Neural crest cell (in vitro differentiated cells): ENCODE data around the gene SMPDL3B. TPM values are rescaled to one million over a fixed set of nuclear protein-coding genes. Genes with fewer than 3 reads are reported as not detected.

Experiments
- DNase-seq: peaks from one replicate; pipeline ENCODE4 v3.0.0; 2021; ENCODE audit warnings: low read depth, mixed read lengths, low spot score
- H3K27ac Mint-ChIP-seq: one replicate; pipeline ENCODE4 v1.8.0; 2021; ENCODE audit warnings: mild to moderate bottlenecking, mixed read lengths; ENCODE audit not compliant: unreplicated experiment
- H3K27me3 Mint-ChIP-seq: 2 replicates; pipeline ENCODE4 v1.8.0; 2021; ENCODE audit warnings: low read depth, mild to moderate bottlenecking, mixed read lengths
- H3K36me3 Mint-ChIP-seq: 2 replicates; pipeline ENCODE4 v1.8.0; 2021; ENCODE audit warnings: low read depth, mild to moderate bottlenecking, mixed read lengths
- H3K4me1 Mint-ChIP-seq: 2 replicates; pipeline ENCODE4 v1.8.0; 2021; ENCODE audit warnings: mixed read lengths
- H3K4me3 Mint-ChIP-seq: one replicate; pipeline ENCODE4 v1.8.0; 2021; ENCODE audit warnings: mild to moderate bottlenecking, mixed read lengths
- H3K9me3 Mint-ChIP-seq: 2 replicates; pipeline ENCODE4 v1.8.0; 2021; ENCODE audit warnings: mixed read lengths
- CTCF ChIP-seq: fragments of 200-600 bp; sonication (generic); conservative IDR thresholded peaks from 2 replicates; pipeline ENCODE4 v1.5.0; 2021; ENCODE audit warnings: antibody characterized with exemption, mild to moderate bottlenecking
- total RNA-seq: library from RNA; stranded (reverse); gene quantifications from 2 replicates; pipeline ENCODE4 v1.2.1, GENCODE V29; 2021

Gene SMPDL3B
- total RNA-seq, 1 donor from 2014 or later: not detected

GRCh38 chr1:27887215-27888021, 47.4 kb upstream of the SMPDL3B start:
- TF ChIP-seq CTCF: no peak
- H3K9me3 Mint-ChIP-seq: no peaks in the 10 kb centered on the region
- no peak overlapping the region for H3K27ac Mint-ChIP-seq
- no peak for DNase-seq
- H3K36me3 Mint-ChIP-seq: peaks cover 12% of the 10 kb centered on the region
- no peaks in the 10 kb centered on the region for H3K4me1 Mint-ChIP-seq
- H3K27me3 Mint-ChIP-seq: no peaks in the 10 kb centered on the region
- H3K4me3 Mint-ChIP-seq: no peak overlapping the region

- peaks cover 16% of the 10 kb centered on the region for H3K36me3 Mint-ChIP-seq
- H3K4me1 Mint-ChIP-seq: peaks cover 4% of the 10 kb centered on the region
Measured at GRCh38 chr1:27889506-27889905, 45.3 kb upstream of the SMPDL3B start.

GRCh38 chr1:27891196-27891889, 43.5 kb upstream of the SMPDL3B start:
- Mint-ChIP-seq H3K4me3 (no peak overlapping the region), H3K9me3 (no peaks in the 10 kb centered on the region), H3K36me3 (peaks cover 21% of the 10 kb centered on the region), H3K27me3 (no peaks in the 10 kb centered on the region), H3K4me1 (peaks cover 10% of the 10 kb centered on the region), H3K27ac (no peak overlapping the region)
- DNase-seq: no peak
- TF ChIP-seq CTCF: no peak

More at GRCh38 chr1:27889506-27889905, 45.3 kb upstream of the SMPDL3B start:
- H3K9me3 Mint-ChIP-seq: no peaks in the 10 kb centered on the region
- no peak overlapping the region for H3K4me3 Mint-ChIP-seq
- no peaks in the 10 kb centered on the region for H3K27me3 Mint-ChIP-seq
- no peak overlapping the region for H3K27ac Mint-ChIP-seq
- no peak for TF ChIP-seq CTCF
- DNase-seq: no peak

- Mint-ChIP-seq H3K27ac (peak overlapping the region; percentile 47), H3K4me3 (no peak overlapping the region), H3K36me3 (peaks cover 18% of the 10 kb centered on the region), H3K27me3 (no peaks in the 10 kb centered on the region), H3K9me3 (no peaks in the 10 kb centered on the region), H3K4me1 (peaks cover 10% of the 10 kb centered on the region)
- TF ChIP-seq CTCF: no peak
- no peak for DNase-seq
Measured at GRCh38 chr1:27894521-27894920, 40.3 kb upstream of the SMPDL3B start.

- Mint-ChIP-seq H3K27me3 (no peaks in the 10 kb centered on the region), H3K27ac (no peak overlapping the region), H3K4me1 (no peaks in the 10 kb centered on the region), H3K4me3 (no peak overlapping the region), H3K9me3 (no peaks in the 10 kb centered on the region), H3K36me3 (peaks cover 5% of the 10 kb centered on the region)
- no peak for TF ChIP-seq CTCF
- DNase-seq: no peak
Measured at GRCh38 chr1:27906759-27907158, 28.0 kb upstream of the SMPDL3B start.
